DOHH2 (cell line): ENCODE measurements around the gene TWF2.

Experiments
- H3F3A ChIP-seq: fragments of 200-600 bp; sonication (generic), shearing (Covaris generic); 2 replicates; pipeline ENCODE4 v1.6.0; 2016; ENCODE audit warnings: antibody characterized with exemption, mild to moderate bottlenecking; ENCODE audit not compliant: control insufficient read depth, insufficient read depth
- H3K27ac ChIP-seq: fragments of 200-600 bp; sonication (generic); 2 replicates; pipeline ENCODE4 v1.5.1; 2014; ENCODE audit warnings: low read depth, mild to moderate bottlenecking, low read length, moderate library complexity
- H3K27me3 ChIP-seq: fragments of 200-600 bp; sonication (generic); 2 replicates; pipeline ENCODE4 v1.6.1; 2014; ENCODE audit warnings: mild to moderate bottlenecking, low read length, mixed read lengths; ENCODE audit not compliant: control insufficient read depth
- H3K36me3 ChIP-seq: fragments of 200-600 bp; sonication (generic); 2 replicates; pipeline ENCODE4 v1.6.1; 2014; ENCODE audit warnings: mild to moderate bottlenecking, low read length, moderate library complexity, mixed read lengths; ENCODE audit not compliant: control insufficient read depth
- H3K4me1 ChIP-seq: fragments of 200-600 bp; sonication (generic); 2 replicates; pipeline ENCODE4 v1.6.1; 2014; ENCODE audit warnings: mild to moderate bottlenecking, low read length, mixed read lengths; ENCODE audit not compliant: control insufficient read depth
- H3K4me2 ChIP-seq: fragments of 200-600 bp; sonication (generic); 2 replicates; pipeline ENCODE4 v1.6.0; 2014; ENCODE audit warnings: mild to moderate bottlenecking, low read length, moderate library complexity
- H3K4me3 ChIP-seq: fragments of 200-600 bp; sonication (generic); 2 replicates; pipeline ENCODE4 v1.5.1; 2014; ENCODE audit warnings: mild to moderate bottlenecking, low read length, mixed read lengths
- H3K79me2 ChIP-seq: fragments of 200-600 bp; sonication (generic); 2 replicates; pipeline ENCODE4 v1.6.1; 2014; ENCODE audit warnings: mild to moderate bottlenecking, low read length, mixed read lengths; ENCODE audit not compliant: control insufficient read depth
- H3K9me2 ChIP-seq: fragments of 200-600 bp; sonication (generic); replicated peaks from 2 replicates; pipeline ENCODE4 v1.6.1; 2014; ENCODE audit warnings: mild to moderate bottlenecking, low read length, mixed read lengths; ENCODE audit not compliant: control insufficient read depth
- H3K9me3 ChIP-seq: fragments of 200-600 bp; sonication (generic); 2 replicates; pipeline ENCODE4 v1.6.1; 2014; ENCODE audit warnings: antibody characterized with exemption, low read length, mixed read lengths; ENCODE audit not compliant: control insufficient read depth, insufficient read depth
- H4K20me1 ChIP-seq: fragments of 200-600 bp; sonication (generic); 2 replicates; pipeline ENCODE4 v1.6.0; 2014; ENCODE audit warnings: low read depth, mild to moderate bottlenecking, antibody characterized with exemption, low read length, moderate library complexity; ENCODE audit not compliant: control insufficient read depth, insufficient read depth
- CTCF ChIP-seq: fragments of 200-600 bp; sonication (generic); IDR thresholded peaks from one replicate; pipeline ENCODE4 v1.5.1; 2014; ENCODE audit warnings: antibody characterized with exemption, mild to moderate bottlenecking, low read depth, low read length; ENCODE audit not compliant: poor library complexity, severe bottlenecking
- EZH2phosphoT487 ChIP-seq: fragments of 200-600 bp; sonication (generic); IDR thresholded peaks from 2 replicates; pipeline ENCODE4 v1.6.1; 2017; ENCODE audit warnings: borderline replicate concordance, mild to moderate bottlenecking, antibody characterized with exemption, low read length, moderate library complexity, mixed read lengths

Gene TWF2

GRCh38 chr3:52256622-52257021 is 17.7 kb upstream of the TWF2 start:
- Histone ChIP-seq H3K36me3 (peaks cover 98% of the 10 kb centered on the region), H3K79me2 (peaks cover 37% of the 10 kb centered on the region), H3K27ac (no peak overlapping the region), H3K4me1 (peaks cover 46% of the 10 kb centered on the region), H3K9me2 (no peaks in the 10 kb centered on the region), H3K27me3 (no peaks in the 10 kb centered on the region), H3F3A (peaks cover 18% of the 10 kb centered on the region), H3K9me3 (no peaks in the 10 kb centered on the region), H3K4me2 (no peak overlapping the region), H3K4me3 (no peak overlapping the region), H4K20me1 (peaks cover 18% of the 10 kb centered on the region; the same call in 1 of the 2 replicates)
- TF ChIP-seq CTCF = no peak
- TF ChIP-seq EZH2phosphoT487 = no peak

- Histone ChIP-seq H3F3A (peaks cover 18% of the 10 kb centered on the region), H3K4me1 (peaks cover 46% of the 10 kb centered on the region), H3K27ac (no peak overlapping the region), H3K36me3 (peaks cover 98% of the 10 kb centered on the region), H3K27me3 (no peaks in the 10 kb centered on the region), H3K9me2 (no peaks in the 10 kb centered on the region), H3K79me2 (peaks cover 34% of the 10 kb centered on the region), H4K20me1 (peaks cover 18% of the 10 kb centered on the region; the same call in 1 of the 2 replicates), H3K4me3 (no peak overlapping the region), H3K9me3 (no peaks in the 10 kb centered on the region), H3K4me2 (no peak overlapping the region)
- TF ChIP-seq CTCF (no peak), EZH2phosphoT487 (no peak)
Observed at GRCh38 chr3:52256159-52256558, 17.2 kb upstream of the TWF2 start.

- H3K27ac ChIP-seq = no peak overlapping the region
- peaks cover 25% of the 10 kb centered on the region for H3F3A ChIP-seq
- H3K9me2 ChIP-seq = no peaks in the 10 kb centered on the region
- no peak for TF ChIP-seq EZH2phosphoT487
- no peak for TF ChIP-seq CTCF
- H3K27me3 ChIP-seq = no peaks in the 10 kb centered on the region
- H3K9me3 ChIP-seq = no peaks in the 10 kb centered on the region
- H3K79me2 ChIP-seq = peaks cover 32% of the 10 kb centered on the region
- H3K36me3 ChIP-seq = peaks cover 96% of the 10 kb centered on the region
- H3K4me2 ChIP-seq = no peak overlapping the region
- peaks cover 18% of the 10 kb centered on the region; the same call in 1 of the 2 replicates for H4K20me1 ChIP-seq
- no peak overlapping the region for H3K4me3 ChIP-seq
- H3K4me1 ChIP-seq = peaks cover 46% of the 10 kb centered on the region
Observed at GRCh38 chr3:52254608-52255007, 15.7 kb upstream of the TWF2 start.
